Thymus (tissue), 11 donors: Measurements from ENCODE around the gene SCO2. TPM values are rescaled to one million over a fixed set of nuclear protein-coding genes. Genes with fewer than 3 reads are reported as not detected.

Experiments
- DNase-seq, 9 donors: peaks; one replicate each; pipeline ENCODE4 v3.0.0-alpha.2; 2013; ENCODE audit warnings: low spot score in 9 of 9, low read depth in 6 of 9, missing footprints in 1 of 9
- H3K27ac ChIP-seq, 2 donors: one replicate each; pipeline ENCODE4 v1.5.1; 2013; ENCODE audit warnings: control low read depth in 1 of 2, low read depth in 1 of 2, low read length in 1 of 2, mild to moderate bottlenecking in 1 of 2, moderate library complexity in 1 of 2
- H3K27me3 ChIP-seq, 2 donors: one replicate each; pipeline ENCODE4 v1.5.1; 2013; ENCODE audit warnings: low read length in 1 of 2; ENCODE audit not compliant: control insufficient read depth in 2 of 2, insufficient read depth in 1 of 2
- H3K36me3 ChIP-seq, 2 donors: one replicate each; pipeline ENCODE4 v1.5.1; 2013; ENCODE audit warnings: low read length in 1 of 2, mild to moderate bottlenecking in 1 of 2, moderate library complexity in 1 of 2; ENCODE audit not compliant: control insufficient read depth in 2 of 2, insufficient read depth in 2 of 2
- H3K4me1 ChIP-seq, 2 donors: one replicate each; pipeline ENCODE4 v1.5.1; 2013; ENCODE audit warnings: low read length in 2 of 2; ENCODE audit not compliant: control insufficient read depth in 2 of 2, insufficient read depth in 2 of 2
- H3K4me3 ChIP-seq, 2 donors: one replicate each; pipeline ENCODE4 v1.5.1; 2013; ENCODE audit warnings: low read length in 2 of 2, control low read depth in 1 of 2, mild to moderate bottlenecking in 1 of 2
- H3K9me3 ChIP-seq, 2 donors: one replicate each; pipeline ENCODE4 v1.5.1; 2013; ENCODE audit warnings: low read length in 1 of 2, mild to moderate bottlenecking in 1 of 2; ENCODE audit not compliant: control insufficient read depth in 2 of 2, insufficient read depth in 1 of 2
- WGBS: extraction: QIAGEN DNeasy Blood & Tissue Kit; methylation state at CpG from one replicate; pipeline ENCODE4 v1.1.7; 2013; 5-methylcytosine and 5-hydroxymethylcytosine counted together
- polyA plus RNA-seq: library from polyadenylated mRNA; stranded (reverse); fragments of 200-250 nt; gene quantifications from one replicate; pipeline ENCODE4 v1.2.3, GENCODE V29; 2013
- total RNA-seq: library from RNA; stranded (reverse); fragments of 120-200 nt; gene quantifications from one replicate; pipeline ENCODE4 v1.2.4, GENCODE V29; 2013
- donor health status: healthy.

Gene SCO2
- total and polyA plus RNA-seq, 2 donors = 3.5 to 9.8 TPM

- peaks cover 17 to 26% of the 10 kb centered on the region in 2 donors for H3K4me1 ChIP-seq
- peaks cover 27 to 38% of the 10 kb centered on the region in 2 donors for H3K36me3 ChIP-seq
- peak within 1 kb of the TSS; percentile 92 to 96 for H3K4me3 ChIP-seq
- DNase-seq = no peak
- H3K27me3 ChIP-seq = no peaks in the 10 kb centered on the region
- peak within 1 kb of the TSS; percentile 88 to 98 for H3K27ac ChIP-seq
- H3K9me3 ChIP-seq = no peaks in the 10 kb centered on the region
- under 1% methylated on average over 57 of the region's 62 CpGs for WGBS
These were observed 17.9 kb downstream of the SCO2 start, which contains the start of gene LMF2 for GRCh38 chr22:50507421-50507990. Gene LMF2, minus strand, starts transcription at chr22:50507702. Its CDS starts 27 bp downstream, at chr22:50507675.

- no peak for DNase-seq
- WGBS = 59% methylated on average over 21 of the region's 21 CpGs
- no peaks in the 10 kb centered on the region for H3K9me3 ChIP-seq
- peaks cover 17 to 26% of the 10 kb centered on the region in 2 donors for H3K4me1 ChIP-seq
- peak overlapping the region; percentile 92 to 96 for H3K4me3 ChIP-seq
- peaks cover 21 to 44% of the 10 kb centered on the region in 2 donors for H3K36me3 ChIP-seq
- H3K27me3 ChIP-seq = no peaks in the 10 kb centered on the region
- H3K27ac ChIP-seq = peak overlapping the region; percentile 81 to 92
These were observed 18.6 kb downstream of the SCO2 start for GRCh38 chr22:50506611-50507420.

DNA sequence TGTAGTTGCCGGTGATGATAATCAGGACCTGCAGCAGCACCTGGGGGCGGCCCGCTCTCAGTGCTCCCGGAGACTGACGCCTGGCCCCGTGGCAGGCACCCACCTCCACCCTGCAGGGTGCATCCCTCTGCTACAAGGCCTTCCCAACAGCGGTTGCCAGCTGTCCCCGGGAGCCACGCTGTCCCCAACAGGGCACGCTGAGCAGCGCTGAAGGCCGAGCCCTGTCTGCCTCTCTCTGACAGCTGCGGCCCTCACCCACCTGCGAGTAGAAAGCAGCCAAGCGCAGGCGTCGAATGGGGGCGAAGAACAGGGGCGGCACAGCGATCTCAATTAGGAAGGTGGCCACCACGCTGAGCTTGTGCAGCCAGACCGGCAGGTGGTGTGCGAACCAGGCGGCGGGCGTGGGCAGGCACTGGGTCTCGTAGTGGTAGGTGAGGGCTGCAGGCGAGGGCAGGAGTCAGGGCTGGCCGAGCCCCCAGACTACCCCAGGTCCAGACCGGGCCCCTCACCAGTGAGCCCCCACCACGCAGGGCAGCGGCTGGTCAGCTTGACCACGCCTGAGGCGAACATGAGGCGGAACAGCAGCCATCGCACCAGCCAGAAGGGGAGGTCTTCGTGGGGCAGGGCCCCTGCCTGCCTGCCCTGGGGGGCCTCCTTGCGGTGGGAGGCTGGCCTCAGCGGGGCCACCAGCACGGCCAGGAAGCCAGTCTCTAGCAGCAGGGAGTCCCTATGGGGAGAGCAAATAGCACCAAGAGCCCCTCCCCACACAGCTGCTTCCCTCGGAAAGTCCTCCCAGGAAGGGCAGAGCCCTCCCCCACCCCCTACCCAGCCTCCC is 19.4 kb downstream of the SCO2 start:
- DNase-seq = no peak
- H3K36me3 ChIP-seq = peaks cover 21 to 44% of the 10 kb centered on the region in 2 donors

GRCh38 chr22:50505276-50505775 is 20.1 kb downstream of the SCO2 start:
- H3K27me3 ChIP-seq = no peaks in the 10 kb centered on the region
- no peaks in the 10 kb centered on the region for H3K9me3 ChIP-seq
- H3K36me3 ChIP-seq = peaks cover 21 to 41% of the 10 kb centered on the region in 2 donors
- H3K27ac ChIP-seq = no peak overlapping the region
- H3K4me3 ChIP-seq = no peak overlapping the region
- 94% methylated on average over 14 of the region's 14 CpGs for WGBS
- no peak for DNase-seq
- peaks cover 17 to 26% of the 10 kb centered on the region in 2 donors for H3K4me1 ChIP-seq

More for the DNA sequence above, 19.4 kb downstream of the SCO2 start:
- Histone ChIP-seq H3K4me1 (peaks cover 17 to 26% of the 10 kb centered on the region in 2 donors), H3K27me3 (no peaks in the 10 kb centered on the region), H3K9me3 (no peaks in the 10 kb centered on the region), H3K27ac (no peak overlapping the region), H3K4me3 (peak overlapping the region; percentile 92 to 96)
- 95% methylated on average over 41 of the region's 41 CpGs for WGBS

DNA sequence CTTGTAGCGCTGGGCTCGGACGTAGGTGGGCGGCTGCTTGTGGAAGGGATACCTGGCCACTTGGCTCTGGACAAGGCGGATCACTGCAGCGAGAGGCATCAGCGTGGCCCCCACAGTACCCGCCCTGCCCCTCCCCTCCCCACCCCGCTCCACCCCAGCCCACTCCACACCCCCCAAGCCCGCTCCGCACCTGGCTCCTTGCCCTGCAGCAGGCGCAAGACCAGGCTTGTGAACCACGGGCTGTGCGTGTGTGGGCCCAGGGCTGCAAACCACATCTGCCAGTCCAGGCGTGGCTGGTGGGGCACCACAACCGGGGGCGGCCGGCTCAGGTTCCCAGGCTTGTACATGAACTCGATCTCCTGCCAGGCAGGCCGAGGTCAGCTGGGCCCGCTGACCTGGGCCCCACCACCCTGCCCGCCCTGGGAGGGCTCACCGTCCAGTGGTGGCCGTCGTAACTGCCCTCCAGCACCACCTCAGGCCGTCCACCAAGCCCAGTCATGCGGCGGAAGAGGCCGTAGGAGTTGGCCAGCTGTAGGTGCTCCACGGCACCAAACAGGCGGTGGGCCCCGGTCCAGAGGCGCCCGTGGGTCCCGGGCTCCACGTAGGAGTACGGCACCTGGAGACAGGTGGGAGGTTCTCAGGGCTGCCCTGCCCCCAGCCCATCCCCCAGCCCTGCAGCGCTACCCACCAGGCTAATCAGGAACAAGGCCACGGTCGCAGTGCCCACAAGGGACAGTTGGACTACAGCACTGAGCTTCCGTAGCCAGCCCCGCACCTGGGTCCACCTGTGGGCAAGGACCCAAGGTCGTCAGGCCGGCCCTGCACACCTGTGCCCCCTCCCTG is 20.8 kb downstream of the SCO2 start:
- Histone ChIP-seq H3K4me1 (peaks cover 17 to 24% of the 10 kb centered on the region in 2 donors), H3K9me3 (no peaks in the 10 kb centered on the region), H3K27me3 (no peaks in the 10 kb centered on the region), H3K36me3 (peaks cover 21 to 41% of the 10 kb centered on the region in 2 donors), H3K4me3 (no peak overlapping the region), H3K27ac (no peak overlapping the region)
- WGBS = 92% methylated on average over 44 of the region's 44 CpGs
- no peak for DNase-seq

- no peaks in the 10 kb centered on the region for H3K27me3 ChIP-seq
- H3K27ac ChIP-seq = no peak overlapping the region
- peaks cover 10 to 14% of the 10 kb centered on the region in 2 donors for H3K4me1 ChIP-seq
- H3K36me3 ChIP-seq = peaks cover 21 to 41% of the 10 kb centered on the region in 2 donors
- 94% methylated on average over 26 of the region's 26 CpGs for WGBS
- H3K9me3 ChIP-seq = no peaks in the 10 kb centered on the region
- no peak overlapping the region for H3K4me3 ChIP-seq
- no peak for DNase-seq
These were observed 21.8 kb downstream of the SCO2 start for GRCh38 chr22:50503475-50504145.

DNA sequence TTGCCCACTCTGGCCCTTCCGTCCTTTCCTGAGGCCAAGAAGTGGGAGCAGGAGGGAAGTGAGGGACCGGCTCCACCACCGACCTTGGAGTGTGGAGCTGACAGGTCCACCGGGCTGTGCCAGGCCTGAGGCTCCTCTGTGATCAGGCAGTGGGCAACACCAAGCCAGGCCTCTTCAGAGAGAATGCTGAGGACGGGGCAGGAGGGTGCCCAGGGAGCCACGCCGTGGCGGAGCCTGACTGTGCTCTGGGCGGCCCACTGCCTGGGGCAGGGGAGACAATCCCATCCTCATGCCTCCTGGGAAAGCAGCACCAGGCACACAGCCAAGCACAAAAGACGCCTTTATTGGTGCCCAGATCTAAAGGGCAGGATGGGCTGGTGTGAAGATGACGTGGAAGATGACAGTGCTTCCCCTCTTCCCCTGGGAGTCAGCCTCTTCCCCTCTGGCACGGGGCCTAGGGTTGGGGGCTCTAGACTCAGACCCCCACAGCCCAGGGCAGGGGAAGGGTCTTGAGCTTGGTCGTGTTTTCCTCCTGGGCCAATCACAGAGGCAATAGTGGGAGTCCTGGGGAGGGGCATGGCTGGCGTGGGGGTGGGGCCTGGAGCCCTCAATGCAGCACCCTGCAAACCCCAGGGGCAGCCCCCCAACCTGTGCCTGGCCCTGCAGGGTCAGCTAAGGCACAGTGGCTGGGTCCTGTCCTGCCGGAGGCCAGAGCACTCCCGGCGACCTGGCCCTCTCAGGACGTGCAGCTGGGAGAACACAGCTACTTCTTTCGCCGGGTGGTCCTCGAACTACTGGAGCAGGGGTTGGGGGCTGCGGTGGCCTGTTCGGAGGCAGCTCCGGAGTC is 22.5 kb downstream of the SCO2 start:
- H3K4me1 ChIP-seq = peaks cover 10 to 12% of the 10 kb centered on the region in 2 donors
- peaks cover 21 to 41% of the 10 kb centered on the region in 2 donors for H3K36me3 ChIP-seq

More for the DNA sequence above, 22.5 kb downstream of the SCO2 start:
- no peak for DNase-seq
- Histone ChIP-seq H3K9me3 (no peaks in the 10 kb centered on the region), H3K4me3 (no peak overlapping the region), H3K27ac (no peak overlapping the region), H3K27me3 (no peaks in the 10 kb centered on the region)
- WGBS = 97% methylated on average over 24 of the region's 24 CpGs
